Stimulated activated naive CD4-positive, alpha-beta T cell (primary cell): Measurements from ENCODE around the gene DKC1.
"Not testable (repeated sequence)": the region's sequence is repeated elsewhere in the genome, so short reads cannot be mapped to it uniquely, and the experiment has no call there.

Experiments used
- DNase-seq, 6 experiments: peaks; one replicate each; lab custom pipeline; 2025; lab: John Stamatoyannopoulos, UW

DKC1 gene

DNA sequence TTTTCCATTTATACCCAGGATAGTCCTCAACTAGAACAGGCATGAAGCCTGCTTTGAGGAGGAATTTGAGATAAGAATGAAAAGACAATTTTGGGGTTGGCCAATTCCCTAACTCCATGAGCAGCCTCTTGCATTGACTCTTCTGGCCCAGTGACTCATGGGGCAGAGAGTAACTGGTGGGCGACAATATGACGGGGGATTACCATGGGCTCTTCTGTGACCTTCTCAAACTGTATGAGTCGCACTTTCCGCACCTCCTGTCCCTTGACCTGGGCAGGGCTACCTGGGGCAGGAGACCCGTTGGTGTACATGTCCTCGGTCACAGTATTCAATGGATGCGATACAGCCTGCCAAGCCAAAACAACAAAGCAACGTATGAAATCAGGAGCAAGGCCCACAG is 29.3 kb downstream of the DKC1 start:
- DNase-seq, result no peak

DNA sequence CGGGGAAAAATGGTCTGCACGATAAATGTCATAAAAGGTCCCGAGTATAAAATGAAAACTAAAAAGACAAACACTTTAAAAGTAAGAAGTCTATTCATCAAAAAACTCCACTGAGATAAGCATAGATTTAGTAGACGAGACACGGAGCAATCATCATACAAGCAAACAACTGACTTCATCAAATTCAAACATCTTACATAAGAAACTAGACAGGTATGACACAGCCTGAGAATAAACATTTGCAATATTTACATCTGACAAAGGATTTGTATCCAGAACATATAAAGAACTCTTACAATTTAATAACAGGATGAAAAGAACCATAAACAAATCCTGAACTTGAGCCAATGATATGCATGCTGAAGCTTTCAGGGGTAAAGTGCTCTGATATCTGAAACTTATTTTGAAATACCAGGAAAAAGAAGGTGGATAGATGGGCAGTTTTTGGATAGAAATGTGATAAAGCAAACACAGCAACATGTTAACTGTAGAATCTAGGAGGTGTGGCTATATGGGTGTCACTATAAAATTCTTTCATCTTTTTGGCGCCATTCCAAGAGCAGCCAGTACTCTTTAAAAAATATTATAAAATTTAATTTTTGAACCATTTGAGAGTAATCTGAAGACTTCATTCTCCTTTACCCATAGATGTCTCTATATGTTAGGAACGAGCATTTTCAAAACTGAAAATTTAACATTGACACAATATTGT is 30.6 kb downstream of the DKC1 start:
- DNase-seq, result no peak

DNA sequence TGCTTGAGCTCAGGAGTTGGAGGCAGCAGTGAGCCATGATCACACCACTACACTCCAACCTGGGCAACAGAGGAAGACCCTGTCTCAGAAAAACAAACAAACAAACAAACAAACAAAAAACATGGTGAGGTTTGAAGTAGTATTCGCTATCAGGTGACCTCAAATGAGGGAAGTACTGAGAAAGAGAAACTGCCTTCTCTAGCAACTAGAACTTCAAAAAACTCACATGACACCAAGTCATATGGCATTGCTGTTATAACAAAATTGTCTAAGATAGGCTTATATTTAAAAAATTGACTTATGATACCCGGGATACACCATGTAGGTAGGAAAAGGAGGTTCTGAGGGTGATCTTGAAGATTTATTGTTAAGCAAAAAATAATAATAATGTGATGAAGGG is 32.4 kb downstream of the DKC1 start:
- DNase-seq, result no peak

DNA sequence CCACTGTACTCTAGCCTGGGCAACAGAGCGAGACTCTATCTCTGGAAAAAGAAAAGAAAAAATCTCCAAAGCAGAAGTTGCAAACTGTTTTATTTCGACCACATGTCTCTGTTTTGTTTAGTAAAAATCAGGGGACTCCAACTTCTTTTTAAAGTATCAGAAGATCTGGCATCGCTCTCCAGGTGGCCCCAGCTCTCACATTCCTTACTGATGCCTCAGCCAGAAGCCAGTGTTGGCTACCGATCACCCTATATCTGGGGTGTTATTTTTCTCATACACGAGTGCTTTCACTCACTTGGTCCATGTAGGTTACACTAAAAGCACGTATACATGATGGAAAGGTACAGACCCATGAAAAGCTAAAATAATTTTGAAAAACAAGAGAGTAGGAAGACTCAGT is 34.3 kb downstream of the DKC1 start:
- DNase-seq, result no peak

DNA sequence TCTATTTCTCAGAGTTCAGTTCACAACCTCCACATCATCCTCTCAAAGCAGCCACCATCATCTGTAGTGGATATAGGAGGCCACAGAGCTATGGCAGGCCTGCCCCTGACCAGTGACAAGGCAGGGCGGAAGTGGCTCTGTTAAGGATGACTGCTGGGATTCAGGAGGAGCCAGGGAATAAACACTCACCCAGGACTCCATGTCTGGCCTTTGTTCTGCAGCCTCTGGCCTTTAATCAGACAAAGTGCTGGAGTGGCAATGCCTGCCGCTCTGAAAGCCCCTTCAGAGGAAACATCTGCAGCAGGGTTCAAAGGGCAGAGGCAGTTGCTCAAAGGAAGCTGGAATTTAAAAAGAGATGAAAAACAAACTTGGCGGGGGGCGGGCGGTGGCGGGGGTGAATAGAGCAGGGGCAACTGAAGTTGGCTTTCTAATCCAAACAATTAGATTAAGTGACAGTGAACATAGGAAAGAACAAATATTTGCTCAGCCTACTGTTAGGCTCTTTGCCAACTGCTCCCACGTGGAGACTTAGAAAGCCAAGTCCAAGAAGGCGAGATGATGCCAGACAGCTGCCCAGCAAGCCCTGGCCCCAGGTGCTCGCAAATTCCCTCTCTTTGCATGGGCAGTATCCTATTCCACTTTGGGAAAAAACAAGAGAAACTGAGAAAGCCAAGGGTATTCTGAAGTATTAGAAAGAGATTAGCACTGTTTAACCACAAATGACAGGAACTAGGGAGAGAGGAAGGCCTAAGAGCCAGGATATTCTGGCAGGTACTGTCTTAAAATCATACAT is 37.1 kb downstream of the DKC1 start:
- DNase-seq, result no peak

DNA sequence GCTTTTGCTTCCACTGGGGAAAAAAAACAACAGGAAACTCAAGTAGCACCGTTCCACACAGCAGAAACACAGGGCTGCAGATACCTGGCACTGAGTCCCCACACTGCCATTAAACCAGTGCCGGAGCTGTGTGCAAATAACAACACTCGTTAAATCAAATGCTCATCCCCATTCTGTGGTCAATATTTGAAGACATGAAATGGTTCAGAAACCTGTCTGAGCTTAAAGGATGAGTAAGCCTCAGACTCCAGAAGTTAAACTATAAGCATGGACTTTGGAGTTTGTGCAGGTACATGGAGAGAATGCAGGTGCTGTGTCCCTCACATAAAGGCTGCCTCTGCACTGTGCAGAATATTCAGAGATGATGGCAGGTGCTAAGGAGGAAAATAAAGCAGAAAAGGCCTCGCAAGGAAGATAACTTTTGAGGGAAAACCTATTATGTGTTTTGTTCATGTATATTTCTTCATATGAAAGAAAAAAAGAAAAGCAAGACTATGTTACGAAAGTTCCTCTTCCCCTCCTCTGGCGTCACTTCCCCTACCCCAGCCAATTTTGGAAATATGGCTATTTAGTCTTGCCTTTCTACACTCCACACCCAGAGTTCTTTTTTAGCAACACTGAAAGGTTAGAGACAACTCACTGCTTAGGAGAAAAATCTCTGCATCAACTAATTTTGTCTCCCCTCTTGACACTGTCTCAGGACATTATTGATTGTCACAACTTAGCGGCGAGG is 38.0 kb downstream of the DKC1 start:
- DNase-seq, result no peak

DNA sequence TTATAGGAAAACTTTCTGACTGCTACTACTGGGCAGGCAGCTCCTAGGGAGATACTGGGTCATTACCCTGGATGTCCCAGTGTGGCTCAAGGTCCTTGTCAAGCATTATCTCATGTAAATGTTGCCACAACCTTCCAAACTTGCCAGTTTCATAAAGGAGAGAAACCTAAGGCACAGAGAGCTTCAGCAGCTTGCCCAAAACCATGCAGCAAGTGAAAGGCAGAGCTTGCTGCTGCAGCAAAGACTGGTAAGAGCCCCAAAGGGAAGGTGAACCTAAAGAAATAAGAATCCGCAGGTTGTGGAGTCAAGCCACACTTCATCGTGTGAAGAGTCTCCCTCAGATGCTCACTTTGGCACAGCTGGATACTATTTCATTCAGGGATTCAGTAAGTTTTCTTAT is 40.3 kb downstream of the DKC1 start:
- no peak for DNase-seq

DNA sequence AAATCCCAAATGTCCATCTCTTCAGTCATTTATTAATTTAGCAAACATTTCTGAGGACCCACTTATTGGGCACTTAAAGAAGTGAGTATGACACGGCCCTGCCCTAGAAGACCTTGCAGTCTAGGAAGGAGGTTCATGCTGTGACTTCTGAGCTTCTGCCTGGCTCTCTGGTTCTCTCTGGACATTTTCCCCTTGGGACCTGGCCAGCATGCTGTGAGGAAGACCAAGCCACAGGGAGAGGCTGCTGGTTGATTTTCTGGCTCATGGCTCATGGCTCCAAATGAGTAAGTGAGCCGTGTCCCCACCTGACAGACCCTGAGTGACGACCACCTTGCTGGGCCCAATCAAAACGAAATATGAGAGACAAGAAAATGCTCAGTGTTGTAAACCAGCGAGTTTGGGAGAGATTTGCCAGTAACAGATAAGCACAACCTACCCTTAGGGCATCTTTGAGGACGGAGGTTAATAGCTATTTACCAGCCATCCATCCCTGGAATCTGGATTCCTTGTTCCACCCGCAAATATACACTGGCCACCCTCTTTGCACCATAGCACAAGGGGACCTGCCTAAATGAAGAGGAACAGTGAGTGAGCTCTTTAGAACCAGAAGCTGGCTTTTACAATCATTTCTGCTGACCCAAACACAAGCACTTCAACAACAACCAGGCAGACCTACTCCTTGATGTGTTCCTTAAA is 41.7 kb downstream of the DKC1 start:
- DNase-seq, result no peak

DNA sequence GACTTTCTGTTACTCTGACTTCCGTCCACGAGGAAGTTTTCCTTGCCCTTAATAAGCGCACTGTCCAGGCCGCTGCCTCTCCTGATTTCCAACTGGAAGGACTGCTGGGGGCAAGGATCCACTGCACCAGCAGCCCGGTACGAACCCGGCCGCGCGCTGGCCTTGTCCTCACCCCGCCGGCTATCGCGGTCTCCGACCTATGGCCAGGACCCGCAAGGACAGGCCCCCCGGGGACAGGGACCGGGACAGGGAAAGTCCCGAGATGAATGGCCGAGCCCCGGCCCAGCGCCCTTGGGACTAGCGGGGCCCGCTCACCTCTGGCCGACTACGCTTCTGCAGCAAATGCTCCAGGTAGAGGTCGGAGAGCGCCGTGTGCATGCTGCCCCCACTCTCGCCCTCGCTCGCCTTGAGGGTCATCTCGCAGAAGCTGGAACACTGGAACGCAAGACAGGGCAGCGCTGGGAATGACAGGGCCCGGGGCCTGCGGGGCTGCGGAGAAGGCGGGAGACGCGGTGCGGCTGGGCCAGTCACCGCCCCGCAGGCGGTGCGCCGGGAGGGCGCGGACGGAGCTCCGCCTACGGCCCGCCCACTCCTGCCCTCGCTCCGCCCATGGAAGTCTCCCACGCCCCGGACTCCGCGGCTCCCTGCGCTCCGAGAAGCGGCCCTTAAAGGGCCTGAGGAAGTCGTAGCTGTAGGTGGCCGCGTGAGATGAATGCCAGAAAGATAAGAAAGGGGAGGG is 42.5 kb downstream of the DKC1 start, which contains the start of gene MPP1:
Gene MPP1, minus strand, starts transcription at position 529 of the 739 bp plus-strand sequence. Its CDS starts 112 bp downstream, at position 417.
- peak; percentile 53 to 75 (median 68) for DNase-seq

DNA sequence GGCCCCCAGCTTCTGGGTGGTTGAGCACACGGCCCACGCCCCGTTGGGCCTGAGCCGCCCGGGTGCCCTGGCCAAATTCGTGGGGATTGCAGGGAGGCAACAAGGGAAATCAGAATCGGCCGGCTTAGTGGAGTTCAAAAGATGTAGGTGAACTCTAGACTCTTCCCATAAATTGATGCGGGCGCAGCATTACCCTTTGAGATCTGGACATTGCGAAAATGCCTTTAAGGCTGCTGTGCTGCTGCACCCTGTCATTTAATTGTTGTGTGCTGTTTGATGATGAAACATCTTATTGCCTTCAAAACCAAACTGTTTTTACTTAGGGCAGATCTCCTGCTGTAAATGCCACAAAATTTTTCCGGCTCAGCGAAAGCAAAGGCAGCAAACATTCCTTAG is 43.0 kb downstream of the DKC1 start:
- peak in 1 of 6 experiments; percentile 39 for DNase-seq

DNA sequence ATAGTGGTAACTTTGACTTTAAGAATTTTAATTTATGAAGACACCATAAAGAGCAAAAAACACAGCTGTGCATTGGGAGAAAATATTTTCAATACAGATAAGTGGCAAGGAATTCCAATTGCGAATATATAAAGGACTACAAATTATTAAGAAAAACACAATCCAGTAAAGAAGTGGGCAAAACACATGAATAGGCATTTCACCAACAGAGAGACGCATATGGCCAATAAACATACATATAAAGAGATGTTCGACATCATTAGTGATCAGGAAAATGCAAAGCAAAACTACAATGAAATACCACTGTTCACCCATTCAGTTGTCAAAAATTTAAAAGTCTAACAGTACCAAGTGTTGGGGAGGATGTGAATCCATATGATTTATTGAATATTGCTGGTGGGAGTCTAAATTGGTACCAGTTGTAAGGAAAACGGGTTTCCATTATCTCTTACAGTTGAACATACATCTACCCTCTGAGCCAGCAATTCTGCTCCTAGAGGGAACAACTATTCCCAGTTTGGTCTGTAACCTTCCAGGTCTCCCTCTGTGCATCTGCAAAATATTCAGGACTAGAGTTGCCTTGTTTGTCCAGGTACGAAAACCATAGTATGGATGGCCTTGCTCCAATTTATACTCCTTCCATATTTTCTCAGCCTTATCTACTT is 44.3 kb downstream of the DKC1 start:
- DNase-seq, result no peak

DNA sequence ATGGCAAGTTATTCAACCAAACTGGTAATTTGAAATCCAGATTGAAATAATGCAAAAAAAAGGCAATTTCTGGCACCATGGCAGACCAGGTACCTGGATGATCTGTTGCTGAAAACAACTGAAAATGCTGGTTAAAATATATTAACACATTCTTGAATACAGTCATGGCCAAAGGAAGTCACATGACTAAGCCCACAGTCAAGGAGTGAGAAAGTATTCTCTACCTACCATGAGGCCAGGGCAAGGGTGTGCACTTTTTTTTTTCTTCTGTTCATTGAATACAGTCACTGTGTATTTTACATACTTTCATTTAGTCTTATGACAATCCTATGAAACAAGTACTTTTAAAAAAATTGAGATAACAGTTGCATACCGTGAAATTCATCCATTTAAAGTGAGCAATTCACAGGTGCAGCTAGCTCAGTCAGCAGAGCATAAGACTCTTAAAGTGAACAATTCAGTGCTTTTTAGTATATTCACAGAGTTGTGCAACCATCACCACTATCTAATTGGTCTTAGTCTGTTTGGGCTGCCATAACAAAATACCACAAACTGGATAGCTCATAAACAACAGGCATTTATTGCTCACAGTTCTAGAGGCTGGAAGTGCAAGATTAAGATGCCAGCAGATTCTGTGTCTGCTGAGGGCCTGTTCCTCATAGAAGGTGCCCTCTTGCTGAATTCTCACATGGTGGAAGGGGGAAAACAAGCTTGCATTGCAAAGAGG is 47.4 kb downstream of the DKC1 start:
- no peak for DNase-seq

DNA sequence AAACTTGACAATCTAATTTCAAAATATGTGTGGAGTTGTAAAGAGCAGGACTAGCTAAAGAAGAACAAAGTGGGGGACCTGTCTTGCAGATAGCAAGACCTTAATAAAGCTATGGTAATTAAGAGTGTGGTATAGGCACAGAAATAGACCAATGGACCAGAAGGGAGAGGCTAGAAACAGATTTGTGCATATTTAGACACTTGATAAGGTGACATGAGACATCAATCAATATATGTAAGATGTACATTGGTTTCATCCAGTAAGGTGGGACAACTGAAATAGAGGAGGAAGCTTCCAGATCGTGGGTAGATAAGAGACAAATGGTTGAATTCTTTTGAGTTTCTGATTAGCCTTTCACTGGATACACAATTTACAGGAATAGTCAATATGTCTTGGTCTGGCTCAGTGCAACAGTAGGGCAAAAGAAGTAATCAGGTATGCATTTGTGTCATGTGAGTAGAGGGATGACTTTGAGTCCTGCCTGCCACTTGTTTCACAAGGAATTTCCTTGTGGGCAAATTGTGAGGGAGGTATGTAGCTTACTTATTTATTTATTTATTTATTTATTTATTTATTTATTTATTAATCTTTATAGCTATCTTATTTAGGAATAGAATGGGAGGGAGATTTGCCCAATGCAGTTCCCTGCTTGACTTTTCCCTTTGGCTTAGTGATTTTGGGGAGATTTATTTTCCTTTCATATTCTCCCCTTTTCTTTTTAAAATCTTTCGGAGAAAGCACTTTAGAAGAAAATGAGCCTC is 49.9 kb downstream of the DKC1 start:
- DNase-seq, result no peak

DNA sequence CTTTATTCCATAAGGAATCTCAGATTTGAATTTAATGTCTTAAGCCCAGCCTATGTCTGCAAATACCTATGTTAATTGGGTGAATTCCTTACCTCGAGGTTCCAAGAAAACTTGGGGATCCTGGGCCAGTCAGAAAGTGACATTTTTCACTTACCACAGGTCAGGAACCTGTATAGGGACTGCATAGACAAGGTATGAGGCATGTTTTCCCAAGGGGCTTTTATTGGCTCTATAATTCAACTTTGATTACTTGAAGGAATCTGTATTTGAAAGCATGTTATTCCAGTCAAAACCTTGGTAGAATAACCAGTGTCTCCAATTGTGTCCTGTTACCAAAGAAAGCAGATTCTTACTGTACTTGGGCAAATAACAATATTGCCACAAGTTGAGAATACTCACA is 51.1 kb downstream of the DKC1 start:
- no peak for DNase-seq

DNA sequence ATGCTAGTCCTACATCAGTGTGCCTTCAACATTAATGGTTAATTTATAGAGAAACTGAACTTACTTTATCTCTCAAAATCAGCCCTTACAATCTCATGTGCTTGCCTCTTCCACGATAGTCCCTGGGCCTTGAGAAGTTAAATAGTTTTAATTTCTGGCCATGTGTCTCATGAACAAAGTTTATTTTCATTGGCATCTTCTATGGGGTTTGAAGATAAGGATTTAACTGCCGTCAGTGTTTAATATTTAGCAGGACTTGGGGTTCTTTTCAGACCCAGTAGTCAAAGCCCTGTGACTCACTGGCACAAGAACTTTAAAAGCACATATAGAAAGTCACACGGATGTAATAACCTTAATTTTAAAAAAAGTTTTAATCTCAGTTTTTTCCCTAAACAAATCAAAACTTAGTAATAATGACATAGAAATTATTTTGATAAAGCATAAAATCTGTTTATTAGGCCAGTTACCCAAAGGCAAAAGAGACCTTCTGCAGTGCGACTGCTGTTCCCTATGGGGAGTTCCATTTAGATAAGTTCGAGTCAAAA is 52.7 kb downstream of the DKC1 start:
- DNase-seq, result no peak

DNA sequence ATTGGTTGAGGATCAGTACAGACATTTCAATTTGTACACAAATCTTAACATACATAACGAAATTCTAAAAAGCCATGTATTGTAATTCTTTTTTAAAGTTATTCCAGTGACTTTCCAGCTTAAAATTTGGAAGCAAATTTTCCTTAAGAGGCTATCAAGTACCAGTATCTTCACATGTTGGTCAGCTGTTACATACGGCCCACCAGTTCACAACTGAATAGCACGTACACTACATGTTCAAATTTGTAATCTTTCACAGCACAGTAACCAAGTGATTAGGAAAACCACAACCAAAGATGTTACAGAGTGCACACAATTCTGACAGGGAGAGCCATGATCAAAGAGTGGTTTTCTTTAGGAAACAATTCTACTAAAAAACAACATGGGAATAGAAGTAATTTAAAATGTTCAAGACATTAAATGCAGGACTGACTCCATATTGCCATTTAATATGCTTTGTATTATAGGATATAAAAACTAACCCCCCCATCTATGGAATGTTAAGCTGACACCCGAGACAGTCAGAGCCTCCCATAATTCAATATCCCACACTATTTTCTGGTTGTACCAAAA is 53.7 kb downstream of the DKC1 start:
- not testable (repeated sequence) for DNase-seq

DNA sequence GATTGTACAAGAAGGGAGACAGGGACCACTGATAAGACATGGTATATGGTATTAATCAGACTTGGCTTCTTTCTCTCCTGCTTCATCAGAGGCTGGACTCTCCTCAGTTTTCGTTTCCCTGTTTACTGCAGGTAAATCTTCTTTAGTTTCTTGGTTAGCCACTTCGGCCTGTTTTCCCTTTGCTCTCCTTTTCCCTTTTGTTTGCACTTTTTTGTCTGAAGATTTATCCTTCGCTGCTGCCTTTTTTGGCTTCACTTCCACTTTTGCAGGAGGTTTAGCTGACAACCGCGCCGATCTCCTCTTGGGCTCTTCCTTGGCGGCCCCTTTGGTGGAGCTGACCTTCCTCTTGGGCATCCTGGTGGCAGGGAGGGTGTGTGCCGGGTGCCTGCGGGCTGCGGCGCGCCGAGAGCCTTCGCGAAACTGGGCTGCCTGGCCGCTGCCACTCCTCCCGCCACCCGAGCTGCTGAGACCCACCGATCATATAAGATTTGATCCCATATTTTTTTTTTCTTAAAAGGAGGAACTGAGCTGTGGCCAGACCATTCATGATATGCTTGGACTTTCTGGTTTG is 54.5 kb downstream of the DKC1 start:
- DNase-seq, result not testable (repeated sequence)
